ENCODE data around the gene ZBED2.

GRCh38 chr3:111617406-111617805, 22.3 kb upstream of the ZBED2 start:
- TF ChIP-seq, protein P1, sequence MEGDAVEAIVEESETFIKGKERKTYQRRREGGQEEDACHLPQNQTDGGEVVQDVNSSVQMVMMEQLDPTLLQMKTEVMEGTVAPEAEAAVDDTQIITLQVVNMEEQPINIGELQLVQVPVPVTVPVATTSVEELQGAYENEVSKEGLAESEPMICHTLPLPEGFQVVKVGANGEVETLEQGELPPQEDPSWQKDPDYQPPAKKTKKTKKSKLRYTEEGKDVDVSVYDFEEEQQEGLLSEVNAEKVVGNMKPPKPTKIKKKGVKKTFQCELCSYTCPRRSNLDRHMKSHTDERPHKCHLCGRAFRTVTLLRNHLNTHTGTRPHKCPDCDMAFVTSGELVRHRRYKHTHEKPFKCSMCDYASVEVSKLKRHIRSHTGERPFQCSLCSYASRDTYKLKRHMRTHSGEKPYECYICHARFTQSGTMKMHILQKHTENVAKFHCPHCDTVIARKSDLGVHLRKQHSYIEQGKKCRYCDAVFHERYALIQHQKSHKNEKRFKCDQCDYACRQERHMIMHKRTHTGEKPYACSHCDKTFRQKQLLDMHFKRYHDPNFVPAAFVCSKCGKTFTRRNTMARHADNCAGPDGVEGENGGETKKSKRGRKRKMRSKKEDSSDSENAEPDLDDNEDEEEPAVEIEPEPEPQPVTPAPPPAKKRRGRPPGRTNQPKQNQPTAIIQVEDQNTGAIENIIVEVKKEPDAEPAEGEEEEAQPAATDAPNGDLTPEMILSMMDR (IDR thresholded peaks at IDR 0.05; ENCODE audit: insufficient read depth, low read depth, low read length) = no peak
- TF ChIP-seq EZH2 (IDR thresholded peaks at IDR 0.05; ENCODE audit: insufficient read depth, low read length) = no peak
